Nephron progenitor cell (in vitro differentiated cells): Measurements from ENCODE around the gene CLTC.
"Not testable (repeated sequence)": the region's sequence is repeated elsewhere in the genome, so short reads cannot be mapped to it uniquely, and the experiment has no call there.

ENCODE experiments used
- DNase-seq: peaks from one replicate; pipeline ENCODE4 v3.0.0; 2021
- H3K27ac Mint-ChIP-seq: 2 replicates; pipeline ENCODE4 v1.8.0; 2021; ENCODE audit warnings: mild to moderate bottlenecking, moderate library complexity, mixed read lengths
- H3K27me3 Mint-ChIP-seq: 2 replicates; pipeline ENCODE4 v1.8.0; 2021; ENCODE audit warnings: mild to moderate bottlenecking, low read depth, mixed read lengths; ENCODE audit not compliant: poor library complexity
- H3K36me3 Mint-ChIP-seq: 2 replicates; pipeline ENCODE4 v1.8.0; 2021; ENCODE audit warnings: low read depth, mixed read lengths
- H3K4me1 Mint-ChIP-seq: 2 replicates; pipeline ENCODE4 v1.8.0; 2021; ENCODE audit warnings: mixed read lengths
- H3K4me3 Mint-ChIP-seq: 2 replicates; pipeline ENCODE4 v1.8.0; 2021; ENCODE audit warnings: mild to moderate bottlenecking, moderate library complexity, mixed read lengths
- H3K9me3 Mint-ChIP-seq: 2 replicates; pipeline ENCODE4 v1.8.0; 2021; ENCODE audit warnings: mild to moderate bottlenecking, moderate library complexity, mixed read lengths
- TF ChIP-seq, protein P1 (sequence below): fragments of 200-600 bp; sonication (generic); IDR thresholded peaks from 2 replicates; pipeline ENCODE4 v1.5.0; 2021; ENCODE audit warnings: antibody characterized with exemption

Gene CLTC

GRCh38 chr17:59652119-59652518, 32.4 kb downstream of the CLTC start:
- TF ChIP-seq, protein P1, sequence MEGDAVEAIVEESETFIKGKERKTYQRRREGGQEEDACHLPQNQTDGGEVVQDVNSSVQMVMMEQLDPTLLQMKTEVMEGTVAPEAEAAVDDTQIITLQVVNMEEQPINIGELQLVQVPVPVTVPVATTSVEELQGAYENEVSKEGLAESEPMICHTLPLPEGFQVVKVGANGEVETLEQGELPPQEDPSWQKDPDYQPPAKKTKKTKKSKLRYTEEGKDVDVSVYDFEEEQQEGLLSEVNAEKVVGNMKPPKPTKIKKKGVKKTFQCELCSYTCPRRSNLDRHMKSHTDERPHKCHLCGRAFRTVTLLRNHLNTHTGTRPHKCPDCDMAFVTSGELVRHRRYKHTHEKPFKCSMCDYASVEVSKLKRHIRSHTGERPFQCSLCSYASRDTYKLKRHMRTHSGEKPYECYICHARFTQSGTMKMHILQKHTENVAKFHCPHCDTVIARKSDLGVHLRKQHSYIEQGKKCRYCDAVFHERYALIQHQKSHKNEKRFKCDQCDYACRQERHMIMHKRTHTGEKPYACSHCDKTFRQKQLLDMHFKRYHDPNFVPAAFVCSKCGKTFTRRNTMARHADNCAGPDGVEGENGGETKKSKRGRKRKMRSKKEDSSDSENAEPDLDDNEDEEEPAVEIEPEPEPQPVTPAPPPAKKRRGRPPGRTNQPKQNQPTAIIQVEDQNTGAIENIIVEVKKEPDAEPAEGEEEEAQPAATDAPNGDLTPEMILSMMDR = no peak
- DNase-seq = no peak
- Mint-ChIP-seq H3K27ac (no peak overlapping the region), H3K4me1 (no peaks in the 10 kb centered on the region), H3K4me3 (no peak overlapping the region), H3K36me3 (peaks cover 92% of the 10 kb centered on the region), H3K27me3 (no peaks in the 10 kb centered on the region), H3K9me3 (peaks cover 35% of the 10 kb centered on the region)

DNA sequence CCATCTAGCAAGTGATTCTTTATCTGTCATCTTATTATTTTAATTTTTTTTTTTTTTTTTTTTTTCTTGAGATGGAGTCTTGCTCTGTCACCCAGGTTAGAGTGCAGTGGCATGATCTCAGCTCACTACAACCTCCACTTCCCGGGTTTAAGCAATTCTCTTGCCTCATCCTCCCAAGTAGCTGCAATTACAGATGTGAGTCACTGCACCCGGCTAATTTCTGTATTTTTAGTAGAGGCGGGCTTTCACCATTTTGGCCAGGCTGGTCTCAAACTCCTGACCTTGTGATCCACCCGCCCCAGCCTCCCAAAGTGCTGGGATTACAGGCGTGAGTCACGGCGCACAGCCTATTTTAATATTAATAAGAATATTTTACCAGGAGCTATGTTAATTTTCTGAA, 36.9 kb downstream of the CLTC start:
- not testable (repeated sequence) for H3K4me3 Mint-ChIP-seq, H3K4me1 Mint-ChIP-seq, H3K27ac Mint-ChIP-seq, H3K27me3 Mint-ChIP-seq, DNase-seq
- Mint-ChIP-seq H3K36me3 (peaks cover 82% of the 10 kb centered on the region), H3K9me3 (peaks cover 20% of the 10 kb centered on the region)

DNA sequence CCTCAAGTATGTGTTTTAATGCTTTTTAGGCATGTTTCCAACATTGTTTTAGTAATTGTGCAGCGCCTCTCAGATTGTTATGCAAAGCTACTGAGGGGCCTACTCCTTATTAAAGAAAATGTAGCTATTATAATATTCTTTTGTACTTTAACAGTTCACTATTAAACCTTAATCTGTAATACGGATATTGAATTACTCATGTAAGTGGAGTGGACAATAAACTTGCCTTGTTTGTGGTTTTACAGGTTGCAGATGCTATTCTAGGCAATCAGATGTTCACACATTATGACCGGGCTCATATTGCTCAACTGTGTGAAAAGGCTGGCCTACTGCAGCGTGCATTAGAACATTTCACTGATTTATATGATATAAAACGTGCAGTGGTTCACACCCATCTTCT, 46.5 kb downstream of the CLTC start:
- no peaks in the 10 kb centered on the region for H3K27me3 Mint-ChIP-seq
- H3K4me1 Mint-ChIP-seq = no peaks in the 10 kb centered on the region
- no peak for DNase-seq
- TF ChIP-seq, protein P1 = no peak
- no peak overlapping the region for H3K4me3 Mint-ChIP-seq
- H3K36me3 Mint-ChIP-seq = peaks cover 50% of the 10 kb centered on the region
- no peaks in the 10 kb centered on the region for H3K9me3 Mint-ChIP-seq
- H3K27ac Mint-ChIP-seq = no peak overlapping the region

DNA sequence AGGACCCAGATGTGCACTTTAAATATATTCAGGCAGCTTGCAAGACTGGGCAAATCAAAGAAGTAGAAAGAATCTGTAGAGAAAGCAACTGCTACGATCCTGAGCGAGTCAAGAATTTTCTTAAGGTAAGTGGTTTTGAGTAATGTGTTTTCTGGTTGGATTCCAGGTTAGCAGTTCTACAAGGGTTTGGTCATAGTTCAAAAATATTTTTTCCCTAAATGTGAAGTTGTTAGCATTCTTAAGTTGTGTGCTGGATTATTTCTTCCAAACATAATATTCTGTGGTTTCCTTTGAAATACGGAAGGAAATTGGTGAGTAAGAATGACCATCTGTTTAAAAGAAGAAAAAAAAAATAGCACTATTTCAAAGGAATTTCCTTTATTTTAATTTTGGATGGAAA, 49.1 kb downstream of the CLTC start:
- H3K27me3 Mint-ChIP-seq = no peaks in the 10 kb centered on the region
- DNase-seq = no peak
- H3K4me3 Mint-ChIP-seq = no peak overlapping the region
- no peak overlapping the region for H3K27ac Mint-ChIP-seq
- TF ChIP-seq, protein P1 = no peak
- no peaks in the 10 kb centered on the region for H3K9me3 Mint-ChIP-seq
- no peaks in the 10 kb centered on the region for H3K4me1 Mint-ChIP-seq
- H3K36me3 Mint-ChIP-seq = peaks cover 30% of the 10 kb centered on the region

DNA sequence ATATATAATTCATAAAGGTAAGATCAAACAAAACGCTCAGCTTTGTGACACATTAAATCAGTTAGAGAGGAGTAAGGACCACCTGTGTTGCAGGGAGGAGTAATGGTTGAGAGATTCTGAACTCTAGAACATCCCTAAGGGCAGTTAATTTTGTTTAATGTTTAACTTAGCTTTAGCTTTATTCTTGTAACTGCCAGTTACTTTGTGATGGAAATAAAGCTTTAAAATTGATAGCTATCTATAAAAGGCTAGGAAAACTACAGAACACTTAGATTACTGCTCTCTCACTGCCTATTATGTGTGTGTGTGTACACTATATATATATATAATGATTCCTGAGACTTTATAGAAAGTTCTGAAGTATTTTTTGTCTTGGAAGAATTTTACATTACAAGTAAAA, 49.7 kb downstream of the CLTC start:
- Mint-ChIP-seq H3K27me3 (no peaks in the 10 kb centered on the region), H3K4me3 (no peak overlapping the region), H3K9me3 (no peaks in the 10 kb centered on the region), H3K27ac (no peak overlapping the region), H3K36me3 (peaks cover 29% of the 10 kb centered on the region), H3K4me1 (no peaks in the 10 kb centered on the region)
- DNase-seq = no peak
- TF ChIP-seq, protein P1 = no peak

- Mint-ChIP-seq H3K27me3 (no peaks in the 10 kb centered on the region), H3K4me1 (no peaks in the 10 kb centered on the region), H3K9me3 (no peaks in the 10 kb centered on the region), H3K27ac (no peak overlapping the region), H3K4me3 (no peak overlapping the region), H3K36me3 (peaks cover 27% of the 10 kb centered on the region)
- DNase-seq = no peak
- TF ChIP-seq, protein P1 = no peak
Observed at GRCh38 chr17:59669944-59670343, 50.2 kb downstream of the CLTC start.

GRCh38 chr17:59671386-59671785, 51.7 kb downstream of the CLTC start:
- Mint-ChIP-seq H3K9me3 (no peaks in the 10 kb centered on the region), H3K27me3 (no peaks in the 10 kb centered on the region), H3K4me3 (no peak overlapping the region), H3K36me3 (peaks cover 28% of the 10 kb centered on the region), H3K4me1 (no peaks in the 10 kb centered on the region), H3K27ac (peak overlapping the region; percentile 15)
- no peak for DNase-seq
- TF ChIP-seq, protein P1 = no peak
